Panc1 (cell line): ENCODE data around the gene CKM.

Experiments
- POLR2AphosphoS5 ChIP-seq: IDR thresholded peaks from 2 replicates; pipeline ENCODE4 v1.6.1; 2012; ENCODE audit warnings: mild to moderate bottlenecking, low read depth, low read length, moderate library complexity
- SIN3A ChIP-seq: IDR thresholded peaks from 2 replicates; pipeline ENCODE4 v1.6.1; 2012; ENCODE audit warnings: low read depth, mild to moderate bottlenecking, low read length, moderate library complexity, borderline replicate concordance; ENCODE audit not compliant: insufficient read depth
- TCF7L2 ChIP-seq: IDR thresholded peaks from 2 replicates; pipeline ENCODE4 v1.6.1; 2011; ENCODE audit warnings: mild to moderate bottlenecking, low read depth, low read length, inconsistent platforms
- TF ChIP-seq, protein P1 (sequence below): fragments of 450-650 bp; IDR thresholded peaks from 2 replicates; pipeline ENCODE4 v1.5.1; 2017; ENCODE audit warnings: mild to moderate bottlenecking
- TF ChIP-seq, protein P2 (sequence below), 2 experiments: IDR thresholded peaks; 2 replicates each; pipeline ENCODE4 v1.6.1; 2011 to 2012; ENCODE audit warnings: low read depth in 2 of 2, control low read depth in 1 of 2, low read length in 1 of 2, mild to moderate bottlenecking in 1 of 2, moderate library complexity in 1 of 2; ENCODE audit not compliant: insufficient read depth in 1 of 2

DNA sequence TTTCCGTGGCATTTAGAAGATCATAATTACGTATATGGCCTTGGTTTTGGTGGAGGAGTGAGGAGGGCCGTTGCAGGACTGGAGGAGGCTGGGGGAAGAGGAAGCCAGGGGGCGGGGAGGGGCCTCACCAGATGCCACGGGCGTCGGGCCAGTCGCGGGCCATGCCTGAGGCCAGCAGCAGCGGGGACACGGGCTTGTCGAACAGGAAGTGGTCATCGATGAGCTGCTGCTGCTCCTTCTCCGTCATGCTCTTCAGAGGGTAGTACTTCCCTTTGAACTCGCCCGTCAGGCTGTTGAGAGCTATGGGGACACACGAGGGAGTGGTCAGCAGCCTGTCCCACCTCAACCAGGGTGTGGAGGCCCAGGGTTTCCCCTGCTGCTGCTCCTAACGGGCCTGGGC lies 11.1 kb downstream of the CKM start:
- TF ChIP-seq, protein P1, sequence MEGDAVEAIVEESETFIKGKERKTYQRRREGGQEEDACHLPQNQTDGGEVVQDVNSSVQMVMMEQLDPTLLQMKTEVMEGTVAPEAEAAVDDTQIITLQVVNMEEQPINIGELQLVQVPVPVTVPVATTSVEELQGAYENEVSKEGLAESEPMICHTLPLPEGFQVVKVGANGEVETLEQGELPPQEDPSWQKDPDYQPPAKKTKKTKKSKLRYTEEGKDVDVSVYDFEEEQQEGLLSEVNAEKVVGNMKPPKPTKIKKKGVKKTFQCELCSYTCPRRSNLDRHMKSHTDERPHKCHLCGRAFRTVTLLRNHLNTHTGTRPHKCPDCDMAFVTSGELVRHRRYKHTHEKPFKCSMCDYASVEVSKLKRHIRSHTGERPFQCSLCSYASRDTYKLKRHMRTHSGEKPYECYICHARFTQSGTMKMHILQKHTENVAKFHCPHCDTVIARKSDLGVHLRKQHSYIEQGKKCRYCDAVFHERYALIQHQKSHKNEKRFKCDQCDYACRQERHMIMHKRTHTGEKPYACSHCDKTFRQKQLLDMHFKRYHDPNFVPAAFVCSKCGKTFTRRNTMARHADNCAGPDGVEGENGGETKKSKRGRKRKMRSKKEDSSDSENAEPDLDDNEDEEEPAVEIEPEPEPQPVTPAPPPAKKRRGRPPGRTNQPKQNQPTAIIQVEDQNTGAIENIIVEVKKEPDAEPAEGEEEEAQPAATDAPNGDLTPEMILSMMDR: no peak
- TF ChIP-seq POLR2AphosphoS5 (no peak), SIN3A (no peak), TCF7L2 (no peak)
- TF ChIP-seq, protein P2, sequence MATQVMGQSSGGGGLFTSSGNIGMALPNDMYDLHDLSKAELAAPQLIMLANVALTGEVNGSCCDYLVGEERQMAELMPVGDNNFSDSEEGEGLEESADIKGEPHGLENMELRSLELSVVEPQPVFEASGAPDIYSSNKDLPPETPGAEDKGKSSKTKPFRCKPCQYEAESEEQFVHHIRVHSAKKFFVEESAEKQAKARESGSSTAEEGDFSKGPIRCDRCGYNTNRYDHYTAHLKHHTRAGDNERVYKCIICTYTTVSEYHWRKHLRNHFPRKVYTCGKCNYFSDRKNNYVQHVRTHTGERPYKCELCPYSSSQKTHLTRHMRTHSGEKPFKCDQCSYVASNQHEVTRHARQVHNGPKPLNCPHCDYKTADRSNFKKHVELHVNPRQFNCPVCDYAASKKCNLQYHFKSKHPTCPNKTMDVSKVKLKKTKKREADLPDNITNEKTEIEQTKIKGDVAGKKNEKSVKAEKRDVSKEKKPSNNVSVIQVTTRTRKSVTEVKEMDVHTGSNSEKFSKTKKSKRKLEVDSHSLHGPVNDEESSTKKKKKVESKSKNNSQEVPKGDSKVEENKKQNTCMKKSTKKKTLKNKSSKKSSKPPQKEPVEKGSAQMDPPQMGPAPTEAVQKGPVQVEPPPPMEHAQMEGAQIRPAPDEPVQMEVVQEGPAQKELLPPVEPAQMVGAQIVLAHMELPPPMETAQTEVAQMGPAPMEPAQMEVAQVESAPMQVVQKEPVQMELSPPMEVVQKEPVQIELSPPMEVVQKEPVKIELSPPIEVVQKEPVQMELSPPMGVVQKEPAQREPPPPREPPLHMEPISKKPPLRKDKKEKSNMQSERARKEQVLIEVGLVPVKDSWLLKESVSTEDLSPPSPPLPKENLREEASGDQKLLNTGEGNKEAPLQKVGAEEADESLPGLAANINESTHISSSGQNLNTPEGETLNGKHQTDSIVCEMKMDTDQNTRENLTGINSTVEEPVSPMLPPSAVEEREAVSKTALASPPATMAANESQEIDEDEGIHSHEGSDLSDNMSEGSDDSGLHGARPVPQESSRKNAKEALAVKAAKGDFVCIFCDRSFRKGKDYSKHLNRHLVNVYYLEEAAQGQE (IDR thresholded peaks at IDR 0.05; ENCODE audit: insufficient read depth in 1 of 2, low read depth in 2 of 2, low read length in 1 of 2): no peak
